HepG2 (cell line): Measurements from ENCODE around the gene PRKAR1A. TPM values are rescaled to one million over a fixed set of nuclear protein-coding genes. Genes with fewer than 3 reads are reported as not detected.

Experiments
- CBX5 ChIP-seq: sonication (generic); formaldehyde crosslinking; IDR thresholded peaks from 2 replicates; pipeline ENCODE4 v1.4.0; 2020; ENCODE audit warnings: missing genetic modification reagents, borderline replicate concordance
- CHCHD3 ChIP-seq: sonication (generic); formaldehyde crosslinking; IDR thresholded peaks from 2 replicates; pipeline ENCODE4 v1.8.0; 2022; ENCODE audit warnings: mild to moderate bottlenecking, missing genetic modification reagents, moderate library complexity
- GMEB2 ChIP-seq: IDR thresholded peaks from 2 replicates; pipeline ENCODE4 v1.6.1; 2016; ENCODE audit warnings: missing biosample characterization, missing genetic modification reagents, low read depth
- POGZ ChIP-seq: sonication (generic); formaldehyde crosslinking; IDR thresholded peaks from 2 replicates; pipeline ENCODE4 v1.4.0; 2020; ENCODE audit warnings: mild to moderate bottlenecking, missing genetic modification reagents
- PTBP1 ChIP-seq: fragments of 200-400 bp; formaldehyde crosslinking; IDR thresholded peaks from 2 replicates; pipeline ENCODE4 v1.6.1; 2018; ENCODE audit warnings: low read length, low read depth; ENCODE audit not compliant: poor library complexity, severe bottlenecking
- SIX1 ChIP-seq: sonication (generic); formaldehyde crosslinking; IDR thresholded peaks from 2 replicates; pipeline ENCODE4 v1.4.0; 2020; ENCODE audit warnings: missing genetic modification reagents, borderline replicate concordance
- SOX13 ChIP-seq, 3 experiments: fragments of 450-650 bp in 1 of 3; sonication (generic) in 1 of 3; formaldehyde crosslinking in 1 of 3; IDR thresholded peaks in 2 of 3; conservative IDR thresholded peaks in 1 of 3; 2 replicates each; pipeline versions ENCODE4 v1.5.0 to v1.6.1; 2016 to 2020; ENCODE audit warnings: antibody characterized with exemption in 1 of 3, mild to moderate bottlenecking in 1 of 3, missing compliant biosample characterization in 1 of 3, missing genetic modification reagents in 1 of 3, moderate library complexity in 1 of 3
- TOPORS ChIP-seq: sonication (generic); formaldehyde crosslinking; IDR thresholded peaks from 2 replicates; pipeline ENCODE4 v1.8.0; 2023; ENCODE audit warnings: mild to moderate bottlenecking, missing genetic modification reagents
- ZBTB26 ChIP-seq: IDR thresholded peaks from 2 replicates; pipeline ENCODE4 v1.6.1; 2016; ENCODE audit warnings: missing compliant biosample characterization, missing genetic modification reagents, borderline replicate concordance
- ZC3H13 ChIP-seq: sonication (generic); formaldehyde crosslinking; IDR thresholded peaks from 2 replicates; pipeline ENCODE4 v1.8.1; 2023; ENCODE audit warnings: mild to moderate bottlenecking, missing genetic modification reagents, moderate library complexity
- ZNF121 ChIP-seq: sonication (generic); formaldehyde crosslinking; IDR thresholded peaks from 2 replicates; pipeline ENCODE4 v1.5.0; 2020; ENCODE audit warnings: mild to moderate bottlenecking, missing genetic modification reagents
- ZNF230 ChIP-seq: sonication (generic); formaldehyde crosslinking; IDR thresholded peaks from 2 replicates; pipeline ENCODE4 v1.4.0; 2020; ENCODE audit warnings: mild to moderate bottlenecking, missing genetic modification reagents
- ZNF350 ChIP-seq: sonication (generic); formaldehyde crosslinking; IDR thresholded peaks from 2 replicates; pipeline ENCODE4 v1.4.0; 2020; ENCODE audit warnings: mild to moderate bottlenecking, low read depth, missing genetic modification reagents, borderline replicate concordance
- ZNF687 ChIP-seq: sonication (generic); formaldehyde crosslinking; IDR thresholded peaks from 2 replicates; pipeline ENCODE4 v1.5.1; 2020; ENCODE audit warnings: mild to moderate bottlenecking, missing genetic modification reagents, moderate library complexity
- ZXDC ChIP-seq: sonication (generic); formaldehyde crosslinking; IDR thresholded peaks from 2 replicates; pipeline ENCODE4 v1.5.0; 2020; ENCODE audit warnings: mild to moderate bottlenecking, missing genetic modification reagents
- polyA plus RNA-seq, 8 experiments: library from polyadenylated mRNA; depleted of rRNA in 3 of 8; stranded (reverse) in 7 of 8; unstranded in 1 of 8; fragments of >200 nt; fragmentation: Illumina TruSeq in 4 of 8; extraction: Trizol in 4 of 8; gene quantifications; 2 replicates each; pipeline versions ENCODE4 v1.2.1 to v1.2.3, GENCODE V29; 2011 to 2016; ENCODE audit warnings: low read depth in 4 of 8, missing spikeins in 1 of 8, mixed read lengths in 1 of 8; ENCODE audit not compliant: insufficient read depth in 1 of 8
- total RNA-seq, 5 experiments: library from RNA; depleted of rRNA; stranded (reverse); fragments of >200 nt; fragmentation: Illumina TruSeq; extraction: Trizol; gene quantifications; 2 replicates each; pipeline ENCODE4 v1.2.3, GENCODE V29; 2016; ENCODE audit warnings: low read depth in 1 of 5

PRKAR1A gene
- total and polyA plus RNA-seq, 2 of the 13 experiments (the other 11 are each of a cell fraction or from before 2014, with no cell fraction given) = 265 to 266 TPM

GRCh38 chr17:68509141-68510057 lies 2.8 kb upstream of the PRKAR1A start (continued):
- TF ChIP-seq ZNF687 (peak; percentile 50; the same call in 1 of the 2 replicates), CBX5 (CRISPR knock-in tag) (peak; percentile 64; the same call in 1 of the 2 replicates), ZC3H13 (CRISPR knock-in tag) (no peak), ZBTB26 (CRISPR knock-in tag) (peak; percentile 71; the same call in 1 of the 2 replicates), PTBP1 (no peak), TOPORS (CRISPR knock-in tag) (no peak), ZNF350 (CRISPR knock-in tag) (peak; percentile 70; the same call in 1 of the 2 replicates), CHCHD3 (CRISPR knock-in tag) (0 out of 2 replicates have a peak, but pooled peaks have one; percentile 52), POGZ (no peak), ZNF230 (CRISPR knock-in tag) (no peak), SOX13 (IDR thresholded peaks at IDR 0.05) (no peak), SOX13 (CRISPR knock-in tag; conservative IDR thresholded peaks at IDR 0.05 in 1 of 2, IDR thresholded peaks at IDR 0.05 in 1 of 2) (peak in 1 of 2 experiments; percentile 72; a peak in 2 of 4 replicates), SIX1 (CRISPR knock-in tag) (no peak), ZNF121 (peak; percentile 88), ZXDC (CRISPR knock-in tag) (no peak), GMEB2 (CRISPR knock-in tag) (no peak)
